Measurements from ENCODE around the gene HNRNPF. TPM values are rescaled to one million over a fixed set of nuclear protein-coding genes. Genes with fewer than 3 reads are reported as not detected.

Gene HNRNPF
- total RNA-seq, 2 donors from 2014 or later: 250 to 394 TPM

GRCh38 chr10:43386981-43387677 lies 21.9 kb downstream of the HNRNPF start:
- H3K36me3 ChIP-seq: peaks cover 46% of the 10 kb centered on the region
- DNase-seq: no peak
- H3K27ac ChIP-seq: no peak overlapping the region
- intact Hi-C loops (cut with DNase I): no loop called here
- H3K27me3 ChIP-seq: no peaks in the 10 kb centered on the region
- TF ChIP-seq CTCF (IDR thresholded peaks at IDR 0.05): no peak
- no peak overlapping the region for H3K4me3 ChIP-seq
- H3K9me3 ChIP-seq: no peaks in the 10 kb centered on the region
- H3K9ac ChIP-seq (ENCODE audit: low read depth in 2 of 2, low read length in 2 of 2): no peak overlapping the region
- peaks cover 9% of the 10 kb centered on the region for H3K4me1 ChIP-seq

GRCh38 chr10:43386549-43386948 lies 22.4 kb downstream of the HNRNPF start:
- Histone ChIP-seq H3K36me3 (peaks cover 40% of the 10 kb centered on the region), H3K27me3 (no peaks in the 10 kb centered on the region), H3K27ac (no peak overlapping the region), H3K4me1 (peaks cover 9% of the 10 kb centered on the region), H3K4me3 (no peak overlapping the region), H3K9ac (ENCODE audit: low read depth in 2 of 2, low read length in 2 of 2) (no peak overlapping the region), H3K9me3 (no peaks in the 10 kb centered on the region)
- intact Hi-C loops (cut with DNase I): no loop called here
- no peak for DNase-seq
- TF ChIP-seq CTCF (IDR thresholded peaks at IDR 0.05): no peak

- Histone ChIP-seq H3K4me3 (no peak overlapping the region), H3K4me1 (peaks cover 9% of the 10 kb centered on the region), H3K36me3 (peaks cover 30% of the 10 kb centered on the region), H3K9ac (ENCODE audit: low read depth in 2 of 2, low read length in 2 of 2) (no peak overlapping the region), H3K27ac (no peak overlapping the region), H3K27me3 (no peaks in the 10 kb centered on the region), H3K9me3 (no peaks in the 10 kb centered on the region)
- intact Hi-C loops (cut with DNase I): no loop called here
- no peak for DNase-seq
- TF ChIP-seq CTCF (IDR thresholded peaks at IDR 0.05): no peak
These were observed 23.5 kb downstream of the HNRNPF start for GRCh38 chr10:43385412-43386004.

GRCh38 chr10:43384252-43385221 lies 24.4 kb downstream of the HNRNPF start:
- Histone ChIP-seq H3K36me3 (peaks cover 27% of the 10 kb centered on the region), H3K4me3 (no peak overlapping the region), H3K27me3 (no peaks in the 10 kb centered on the region), H3K27ac (no peak overlapping the region), H3K9ac (ENCODE audit: low read depth in 2 of 2, low read length in 2 of 2) (no peak overlapping the region), H3K4me1 (peaks cover 6% of the 10 kb centered on the region), H3K9me3 (no peaks in the 10 kb centered on the region)
- no peak for DNase-seq
- intact Hi-C loops (cut with DNase I): no loop called here
- TF ChIP-seq CTCF (IDR thresholded peaks at IDR 0.05): no peak

GRCh38 chr10:43383204-43383971 lies 25.6 kb downstream of the HNRNPF start:
- intact Hi-C loops (cut with DNase I): no loop called here
- H3K4me1 ChIP-seq: peaks cover 6% of the 10 kb centered on the region
- no peak for DNase-seq
- H3K27ac ChIP-seq: no peak overlapping the region
- H3K9ac ChIP-seq (ENCODE audit: low read depth in 2 of 2, low read length in 2 of 2): no peak overlapping the region
- TF ChIP-seq CTCF (IDR thresholded peaks at IDR 0.05): no peak
- H3K36me3 ChIP-seq: peaks cover 23% of the 10 kb centered on the region
- H3K9me3 ChIP-seq: no peaks in the 10 kb centered on the region
- no peak overlapping the region for H3K4me3 ChIP-seq
- H3K27me3 ChIP-seq: no peaks in the 10 kb centered on the region

Measured in colonic mucosa (tissue), 4 donors.